Keratinocyte (primary cell): ENCODE measurements around the gene FOXJ3. TPM values are rescaled to one million over a fixed set of nuclear protein-coding genes. Genes with fewer than 3 reads are reported as not detected.

Experiments
- DNase-seq: peaks from one replicate; pipeline ENCODE4 v3.0.0-alpha.2; 2011; ENCODE audit warnings: low read depth, missing footprints, low spot score
- FAIRE-seq: peaks from 2 replicates; lab custom pipeline; 2011; peaks lifted over from hg19 to GRCh38; lab: Jason Lieb, UNC
- H2AFZ ChIP-seq: 2 replicates; pipeline ENCODE4 v1.6.0; 2012; ENCODE audit warnings: low read length, control low read depth, inconsistent platforms; ENCODE audit not compliant: control insufficient read depth
- H3K27ac ChIP-seq: 2 replicates; pipeline ENCODE4 v1.5.1; 2011; ENCODE audit warnings: low read length; ENCODE audit not compliant: control insufficient read depth, insufficient read depth
- H3K27me3 ChIP-seq: 3 replicates; pipeline ENCODE4 v1.6.0; 2011; ENCODE audit warnings: low read length; ENCODE audit not compliant: control insufficient read depth, insufficient read depth; ENCODE audit errors: extremely low read depth
- H3K36me3 ChIP-seq, 2 experiments: 2 replicates in 1 of 2; 3 replicates in 1 of 2; pipeline ENCODE4 v1.5.1; 2011; ENCODE audit warnings: low read length in 2 of 2, mild to moderate bottlenecking in 1 of 2; ENCODE audit not compliant: control insufficient read depth in 2 of 2, insufficient read depth in 2 of 2; ENCODE audit errors: extremely low read depth in 1 of 2
- H3K4me1 ChIP-seq: 3 replicates; pipeline ENCODE4 v1.5.1; 2011; ENCODE audit warnings: low read length; ENCODE audit not compliant: control insufficient read depth, insufficient read depth; ENCODE audit errors: extremely low read depth
- H3K4me2 ChIP-seq: 3 replicates; pipeline ENCODE4 v1.6.0; 2011; ENCODE audit warnings: low read depth, low read length; ENCODE audit not compliant: control insufficient read depth, insufficient read depth; ENCODE audit errors: extremely low read depth
- H3K4me3 ChIP-seq, 3 experiments: fragments of 200-600 bp in 1 of 3; sonication (generic) in 1 of 3; 2 replicates in 2 of 3; 3 replicates in 1 of 3; pipeline ENCODE4 v1.5.1; 2011 to 2016; ENCODE audit warnings: low read length in 3 of 3, mild to moderate bottlenecking in 3 of 3, control low read depth in 2 of 3, inconsistent platforms in 1 of 3, low read depth in 1 of 3, mixed read lengths in 1 of 3, mixed run types in 1 of 3, moderate library complexity in 1 of 3; ENCODE audit not compliant: control insufficient read depth in 2 of 3, insufficient read depth in 2 of 3; ENCODE audit errors: extremely low read depth in 1 of 3
- H3K79me2 ChIP-seq: 2 replicates; pipeline ENCODE4 v1.6.0; 2012; ENCODE audit warnings: low read length; ENCODE audit not compliant: control insufficient read depth, insufficient read depth
- H3K9ac ChIP-seq: 3 replicates; pipeline ENCODE4 v1.6.0; 2011; ENCODE audit warnings: low read length; ENCODE audit not compliant: control insufficient read depth, insufficient read depth; ENCODE audit errors: extremely low read depth
- H3K9me1 ChIP-seq: 3 replicates; pipeline ENCODE4 v1.6.0; 2011; ENCODE audit warnings: low read length; ENCODE audit not compliant: control insufficient read depth, insufficient read depth; ENCODE audit errors: extremely low read depth
- H3K9me3 ChIP-seq: 2 replicates; pipeline ENCODE4 v1.5.1; 2012; ENCODE audit warnings: low read depth, low read length; ENCODE audit not compliant: control insufficient read depth
- H4K20me1 ChIP-seq: 3 replicates; pipeline ENCODE4 v1.6.0; 2011; ENCODE audit warnings: low read length; ENCODE audit not compliant: control insufficient read depth, insufficient read depth; ENCODE audit errors: extremely low read depth
- CTCF ChIP-seq, 3 experiments: IDR thresholded peaks in 1 of 3; conservative IDR thresholded peaks in 1 of 3; optimal IDR thresholded peaks in 1 of 3; 2 replicates in 2 of 3; 3 replicates in 1 of 3; pipeline versions ENCODE3 to v1.5.1; 2011; ENCODE audit warnings: low read length in 3 of 3, mild to moderate bottlenecking in 3 of 3, moderate library complexity in 2 of 3, control low read depth in 1 of 3, inconsistent platforms in 1 of 3; ENCODE audit not compliant: insufficient read depth in 2 of 3; ENCODE audit errors: extremely low read depth in 1 of 3
- EZH2 ChIP-seq: IDR thresholded peaks from one replicate; pipeline ENCODE4 v1.6.1; 2012; ENCODE audit warnings: inconsistent platforms, mild to moderate bottlenecking, low read length, moderate library complexity
- dilution Hi-C: fragments of 300-500 bp; cut with MboI; formaldehyde crosslinking; loops from one replicate; pipeline ENCODE4 v1.7.0; 2020; ENCODE audit warnings: low sequenced_read_pairs; ENCODE audit not compliant: extremely low pct_ligation_motif_present
- polyA plus RNA-seq, 5 experiments: library from polyadenylated mRNA; depleted of rRNA in 3 of 5; stranded (reverse) in 3 of 5; stranded (forward) in 1 of 5; unstranded in 1 of 5; fragments of >200 nt; gene quantifications; 1 replicate in 1 of 5; 2 replicates in 3 of 5; 3 replicates in 1 of 5; pipeline versions ENCODE4 v1.2.1 to v1.2.3, GENCODE V29; 2011 to 2012; ENCODE audit warnings: missing spikeins in 2 of 5, low read depth in 1 of 5, low replicate concordance in 1 of 5

The FOXJ3 gene
- polyA plus RNA-seq, 1 donor (not counting 4 experiments of a cell fraction or from before 2014, with no cell fraction given): 40.2 TPM

GRCh38 chr1:42173155-42173933 lies 161.7 kb downstream of the FOXJ3 start:
- DNase-seq (no peak), FAIRE-seq (peak; percentile 64)
- peak overlapping the region; percentile 96 for H3K4me2 ChIP-seq
- peak overlapping the region in 2 of 3 experiments; percentile 57 to 63 for H3K4me3 ChIP-seq
- H3K4me1 ChIP-seq: peaks cover 63% of the 10 kb centered on the region
- no peaks in the 10 kb centered on the region for H3K79me2 ChIP-seq
- no peaks in the 10 kb centered on the region for H3K27me3 ChIP-seq
- TF ChIP-seq EZH2: no peak
- peak; percentile 94 to 99 (median 97) for TF ChIP-seq CTCF (optimal IDR thresholded peaks at IDR 0.05 in 1 of 3, IDR thresholded peaks at IDR 0.05 in 1 of 3, conservative IDR thresholded peaks at IDR 0.05 in 1 of 3; ENCODE audit: extremely low read depth in 1 of 3, insufficient read depth in 2 of 3, low read length in 3 of 3)
- H3K27ac ChIP-seq: peak overlapping the region; percentile 92
- no peak overlapping the region for H2AFZ ChIP-seq
- no peaks in the 10 kb centered on the region for H3K9me3 ChIP-seq
- no peaks in the 10 kb centered on the region for H3K36me3 ChIP-seq
- H3K9me1 ChIP-seq: no peaks in the 10 kb centered on the region
- H3K9ac ChIP-seq: peak overlapping the region; percentile 69
- no peaks in the 10 kb centered on the region for H4K20me1 ChIP-seq
- dilution Hi-C loops: no loop called here

- FAIRE-seq: no peak
- Histone ChIP-seq H2AFZ (no peak overlapping the region), H3K27me3 (no peaks in the 10 kb centered on the region), H3K4me1 (peaks cover 56% of the 10 kb centered on the region), H3K9ac (no peak overlapping the region), H3K79me2 (no peaks in the 10 kb centered on the region), H4K20me1 (no peaks in the 10 kb centered on the region), H3K9me1 (no peaks in the 10 kb centered on the region), H3K4me3 (no peak overlapping the region), H3K27ac (peak overlapping the region; percentile 7), H3K36me3 (no peaks in the 10 kb centered on the region), H3K9me3 (no peaks in the 10 kb centered on the region), H3K4me2 (no peak overlapping the region)
- TF ChIP-seq EZH2 (no peak), CTCF (optimal IDR thresholded peaks at IDR 0.05 in 1 of 3, IDR thresholded peaks at IDR 0.05 in 1 of 3, conservative IDR thresholded peaks at IDR 0.05 in 1 of 3; ENCODE audit: extremely low read depth in 1 of 3, insufficient read depth in 2 of 3, low read length in 3 of 3) (no peak)
- dilution Hi-C loops: no loop called here
- no peak for DNase-seq
These were observed 162.5 kb downstream of the FOXJ3 start for GRCh38 chr1:42172381-42173133.
